GM19025 (cell line): ENCODE results near the gene SH3GL1.

Source experiments
- ATAC-seq: cut with Tn5 transposase; IDR thresholded peaks from one replicate; pipeline ENCODE4 v1.9.1; 2021; ENCODE audit warnings: mild to moderate bottlenecking, low read depth, moderate library complexity; ENCODE audit not compliant: unreplicated experiment

SH3GL1 gene

DNA sequence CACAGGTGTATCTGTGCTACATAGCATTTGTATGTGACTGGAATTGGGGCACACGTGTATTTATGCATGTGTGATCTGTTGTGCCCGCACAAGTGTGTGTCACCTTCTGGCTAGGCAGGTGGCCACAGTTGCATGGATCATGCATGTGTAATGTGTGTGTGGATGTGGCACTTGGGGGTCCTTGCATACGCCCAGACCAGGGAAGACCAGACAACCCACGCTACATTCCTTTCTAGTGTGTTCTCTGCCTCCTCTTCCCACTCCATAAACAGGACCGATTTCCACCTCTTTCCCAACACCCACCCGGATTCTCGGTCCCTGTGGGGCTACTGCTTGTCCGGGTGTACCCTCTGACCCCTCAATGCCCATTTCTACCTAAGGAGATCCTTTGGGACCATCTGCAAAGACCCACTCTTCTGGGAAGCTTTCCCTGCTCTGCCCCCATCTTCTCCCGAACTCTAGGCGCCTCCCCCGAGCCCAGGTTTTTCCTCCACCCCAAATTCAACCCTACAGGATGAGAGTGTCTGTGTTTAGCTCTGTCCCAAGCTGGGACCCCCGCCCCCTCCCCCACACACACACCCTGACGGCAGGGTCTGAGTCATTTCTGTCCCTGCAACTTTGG lies 74.0 kb downstream of the SH3GL1 start:
- ATAC-seq = no peak

DNA sequence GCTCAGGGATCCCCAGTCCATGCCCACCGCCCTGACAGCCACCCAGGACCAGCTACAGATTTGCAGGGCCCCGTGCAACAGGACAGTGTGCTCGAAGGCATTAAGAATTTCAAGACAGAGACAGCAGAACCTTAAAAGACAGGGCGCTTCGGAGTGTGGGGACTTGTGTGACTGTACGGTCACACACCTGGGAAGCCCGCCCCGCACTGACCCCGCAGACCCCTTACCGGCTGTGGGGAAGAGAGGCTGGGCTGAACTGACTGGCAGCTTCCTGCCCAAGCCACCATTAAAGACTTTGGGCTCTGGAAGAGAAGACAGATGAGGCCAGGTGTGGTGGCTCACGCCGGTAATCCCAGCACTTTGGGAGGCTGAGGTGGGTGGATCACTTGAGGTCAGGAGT lies 76.1 kb downstream of the SH3GL1 start:
- ATAC-seq = no peak

DNA sequence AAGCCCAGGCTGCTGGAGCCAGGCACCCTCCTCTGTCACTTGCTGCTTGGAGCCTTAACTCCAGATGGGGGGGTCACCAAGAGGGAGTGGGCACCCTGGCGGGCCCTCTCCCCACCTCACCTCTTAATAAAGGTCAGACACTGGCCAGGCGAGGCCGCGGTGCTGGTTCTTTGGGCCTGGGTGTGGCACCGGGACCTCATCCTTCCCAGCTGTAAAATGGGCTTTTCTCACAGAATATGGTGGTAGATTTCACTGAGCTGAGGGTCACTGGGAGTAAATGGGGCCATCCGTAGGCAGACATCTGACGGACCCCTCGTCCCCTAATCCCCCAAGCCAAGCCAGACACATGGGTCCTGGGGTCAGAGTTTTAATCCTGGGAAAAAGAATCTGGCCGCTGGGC lies 76.7 kb downstream of the SH3GL1 start:
- no peak for ATAC-seq

DNA sequence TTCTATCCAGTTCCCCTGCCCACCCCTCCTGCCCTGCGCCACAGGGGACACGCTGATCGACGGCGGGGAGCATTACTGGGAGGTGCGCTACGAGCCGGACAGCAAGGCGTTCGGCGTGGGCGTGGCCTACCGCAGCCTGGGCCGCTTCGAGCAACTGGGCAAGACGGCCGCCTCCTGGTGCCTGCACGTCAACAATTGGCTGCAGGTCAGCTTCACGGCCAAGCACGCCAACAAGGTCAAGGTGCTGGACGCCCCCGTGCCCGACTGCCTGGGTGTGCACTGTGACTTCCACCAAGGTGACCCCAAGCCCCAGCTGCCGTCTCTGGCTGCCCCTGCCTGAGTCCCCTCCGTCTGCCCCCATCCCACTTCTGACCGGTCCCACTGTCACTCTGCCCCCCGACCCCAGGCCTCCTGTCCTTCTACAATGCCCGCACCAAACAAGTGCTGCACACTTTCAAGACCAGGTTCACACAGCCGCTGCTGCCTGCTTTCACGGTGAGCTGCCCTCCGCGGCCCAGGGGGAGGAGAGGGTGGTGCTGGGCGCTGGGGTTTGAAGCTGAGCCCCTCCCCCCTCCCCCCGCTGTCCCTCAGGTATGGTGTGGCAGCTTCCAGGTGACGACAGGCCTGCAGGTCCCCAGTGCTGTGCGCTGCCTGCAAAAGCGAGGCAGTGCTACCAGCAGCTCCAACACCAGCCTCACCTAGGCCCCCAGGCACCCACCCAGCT lies 77.2 kb downstream of the SH3GL1 start:
- no peak for ATAC-seq

DNA sequence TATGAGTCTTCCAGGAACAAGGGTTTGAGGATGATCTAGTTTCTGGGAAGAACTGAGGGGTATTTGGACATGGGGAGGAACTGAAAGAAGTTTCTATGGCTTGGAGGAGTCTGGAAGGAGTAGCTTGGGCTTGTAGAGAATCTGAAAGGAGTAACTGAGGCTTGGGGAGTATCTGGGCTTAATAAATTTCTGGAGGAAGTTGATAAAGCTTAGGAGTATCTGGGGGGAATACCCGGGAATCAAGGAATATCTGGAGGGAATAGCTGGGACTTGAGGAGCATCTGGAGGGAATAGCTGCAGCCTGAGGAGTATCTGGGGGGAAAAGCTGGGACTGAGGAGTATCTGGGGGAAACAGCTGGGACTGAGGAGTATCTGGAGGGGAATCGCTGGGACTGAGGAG lies 79.9 kb downstream of the SH3GL1 start:
- no peak for ATAC-seq

DNA sequence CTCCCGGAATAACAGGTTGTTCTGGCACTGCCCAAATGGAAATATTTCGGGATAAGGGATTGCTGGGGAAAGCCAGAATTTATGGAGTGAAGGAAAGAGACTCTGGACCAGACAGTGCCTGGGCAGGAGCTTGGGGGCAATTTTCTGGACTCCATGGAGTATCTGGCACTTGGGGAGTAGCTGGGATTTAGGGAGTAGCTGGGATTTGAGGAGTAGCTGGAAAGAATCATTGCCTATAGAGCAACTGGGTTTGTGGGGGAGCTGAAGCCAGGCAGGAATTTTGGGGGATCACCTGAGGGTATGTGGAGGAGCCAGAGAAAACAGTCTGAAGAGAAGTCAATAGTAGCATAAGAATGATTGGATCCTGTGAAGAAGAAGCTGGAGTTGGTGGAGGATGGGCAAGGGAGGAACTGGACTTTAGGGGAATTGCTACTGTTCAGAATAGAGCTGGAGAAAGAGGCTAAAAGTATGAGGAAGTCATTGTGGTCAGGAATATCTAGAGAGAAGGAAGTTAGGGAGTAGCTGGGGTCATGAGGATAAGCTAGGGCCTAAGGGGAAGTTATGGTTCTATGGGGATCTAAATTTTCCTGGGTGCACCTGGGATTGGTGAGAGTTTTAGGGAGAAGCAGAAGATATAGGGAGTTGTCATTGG lies 81.2 kb downstream of the SH3GL1 start:
- ATAC-seq = no peak

DNA sequence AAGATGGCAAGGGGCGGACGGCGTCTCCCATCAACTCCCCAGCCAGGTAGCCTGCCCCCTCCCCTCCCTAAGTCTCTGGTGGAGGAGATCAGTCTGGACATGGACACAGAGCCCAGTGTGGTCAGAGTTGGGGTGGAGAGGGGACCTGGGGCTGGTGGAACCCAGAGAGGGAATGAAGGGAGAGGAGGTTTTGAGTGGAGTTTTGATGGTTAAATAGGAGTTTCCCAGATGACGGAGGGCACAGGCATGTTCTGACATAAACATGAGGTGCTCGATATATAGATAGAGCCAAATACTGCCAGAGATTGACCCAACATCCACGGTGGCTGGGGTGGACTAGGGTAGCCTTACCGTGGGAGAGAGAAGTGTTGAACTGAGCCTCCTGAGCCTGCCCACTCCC lies 81.9 kb downstream of the SH3GL1 start:
- no peak for ATAC-seq

DNA sequence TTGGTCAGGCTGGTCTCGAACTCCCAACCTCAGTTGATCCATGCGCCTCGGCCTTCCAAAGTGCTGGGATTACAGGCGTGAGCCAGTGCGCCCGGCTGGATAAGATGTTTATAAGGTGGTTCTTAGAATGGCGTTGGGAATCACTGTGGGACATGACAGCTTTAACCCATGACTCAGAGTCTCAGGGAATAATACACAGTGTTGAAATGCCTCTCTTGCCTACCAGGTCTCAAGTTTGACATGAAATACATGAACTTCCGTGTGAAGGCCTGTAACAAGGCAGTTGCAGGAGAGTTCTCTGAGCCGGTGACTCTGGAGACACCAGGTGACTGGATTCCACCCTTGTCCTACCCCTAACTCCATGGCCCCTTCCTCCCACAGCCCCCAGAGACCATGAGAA lies 83.4 kb downstream of the SH3GL1 start:
- no peak for ATAC-seq

DNA sequence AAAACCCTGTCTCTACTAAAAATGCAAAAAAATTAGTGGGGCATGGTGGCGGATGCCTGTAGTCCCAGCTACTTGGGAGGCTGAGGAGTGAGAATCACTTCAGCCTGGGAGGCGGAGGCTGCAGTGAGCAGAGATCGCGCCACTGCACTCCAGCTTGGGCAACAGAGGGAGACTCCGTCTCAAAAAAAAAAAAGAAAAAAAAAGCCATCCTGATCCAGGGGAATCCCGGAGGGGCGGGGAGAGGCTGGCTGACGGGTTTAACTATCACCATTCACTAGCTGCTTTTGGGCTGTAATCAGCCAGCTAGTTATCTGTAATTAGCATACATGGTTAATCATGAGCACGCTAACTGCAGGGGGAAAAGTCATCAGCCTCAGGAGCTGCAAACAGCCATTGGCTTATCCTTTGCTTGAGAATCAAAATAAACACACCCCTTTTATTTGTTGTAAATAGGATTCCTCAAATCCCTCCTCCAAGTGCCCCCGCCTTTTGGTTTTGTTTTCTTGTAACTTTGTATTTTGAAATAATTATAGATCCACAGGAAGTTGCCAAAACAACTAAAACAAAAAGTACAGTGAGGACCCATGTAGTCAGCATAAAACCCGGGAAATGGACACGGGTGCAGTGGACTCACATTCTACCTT lies 86.4 kb downstream of the SH3GL1 start:
- no peak for ATAC-seq
